ENCODE results near the gene ZNF341. TPM values are rescaled to one million over a fixed set of nuclear protein-coding genes. Genes with fewer than 3 reads are reported as not detected.

Gene ZNF341
- total and polyA plus RNA-seq, 2 experiments from 2014 or later = 4.3 to 6.1 TPM

DNA sequence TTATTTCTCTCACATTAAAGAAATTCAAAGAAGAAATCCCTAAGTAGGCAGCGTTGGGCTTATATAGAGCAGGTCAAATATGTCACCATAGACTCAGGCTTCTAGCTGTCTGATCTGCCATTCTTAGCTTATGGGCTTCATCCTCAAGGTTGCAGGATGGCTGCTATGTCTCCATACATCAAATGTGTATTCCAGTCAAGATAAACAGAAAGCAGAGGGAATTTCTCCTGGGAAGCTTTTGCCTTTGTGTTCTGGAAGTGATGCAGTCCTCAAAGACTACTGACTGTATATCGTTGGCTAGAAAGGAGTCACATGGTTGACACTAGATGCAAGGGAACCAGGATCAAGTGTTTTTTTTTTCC is 36.0 kb downstream of the ZNF341 start:
- Mint-ChIP-seq H3K9me3 (no peaks in the 10 kb centered on the region), H3K4me1 (peaks cover 6% of the 10 kb centered on the region), H3K27ac (no peak overlapping the region), H3K4me3 (no peak overlapping the region), H3K27me3 (ENCODE audit: insufficient read depth, low read depth, poor library complexity) (peaks cover 5% of the 10 kb centered on the region), H3K36me3 (ENCODE audit: low read depth) (0 out of 3 replicates have a peak, but pooled peaks cover 3% of the 10 kb centered on the region)
- no peak overlapping the region for H3K27ac ChIP-seq (ENCODE audit: low read depth)
- no peak overlapping the region for H3K4me2 ChIP-seq
- H3K27me3 ChIP-seq (ENCODE audit: insufficient read depth) = no peaks in the 10 kb centered on the region
- H3K79me2 ChIP-seq (replicated peaks; ENCODE audit: insufficient read depth) = no peaks in the 10 kb centered on the region
- DNase-seq (ENCODE audit: low spot score) (no peak), ATAC-seq (no peak)
- H2AFZ ChIP-seq = no peak overlapping the region
- no peak overlapping the region for H3K4me3 ChIP-seq
- H4K20me1 ChIP-seq (replicated peaks; ENCODE audit: insufficient read depth) = no peaks in the 10 kb centered on the region
- TF ChIP-seq ZNF114 (CRISPR knock-in tag; IDR thresholded peaks at IDR 0.05) (no peak), EZH2phosphoT487 (IDR thresholded peaks at IDR 0.05; ENCODE audit: unreplicated experiment) (no peak), ZNF331 (CRISPR knock-in tag; IDR thresholded peaks at IDR 0.05; ENCODE audit: low read depth) (no peak), NANOG (IDR thresholded peaks at IDR 0.05; ENCODE audit: borderline replicate concordance) (no peak), JUNB (IDR thresholded peaks at IDR 0.05; ENCODE audit: unreplicated experiment) (no peak), POLR2AphosphoS5 (IDR thresholded peaks at IDR 0.05; ENCODE audit: low read depth) (no peak), STAT1 (IDR thresholded peaks at IDR 0.05; ENCODE audit: unreplicated experiment) (no peak), EZH2 (IDR thresholded peaks at IDR 0.05; ENCODE audit: low read depth, unreplicated experiment) (no peak), CREB1 (CRISPR knock-in tag; IDR thresholded peaks at IDR 0.05; ENCODE audit: low read depth) (no peak)
- TF ChIP-seq, protein P1, sequence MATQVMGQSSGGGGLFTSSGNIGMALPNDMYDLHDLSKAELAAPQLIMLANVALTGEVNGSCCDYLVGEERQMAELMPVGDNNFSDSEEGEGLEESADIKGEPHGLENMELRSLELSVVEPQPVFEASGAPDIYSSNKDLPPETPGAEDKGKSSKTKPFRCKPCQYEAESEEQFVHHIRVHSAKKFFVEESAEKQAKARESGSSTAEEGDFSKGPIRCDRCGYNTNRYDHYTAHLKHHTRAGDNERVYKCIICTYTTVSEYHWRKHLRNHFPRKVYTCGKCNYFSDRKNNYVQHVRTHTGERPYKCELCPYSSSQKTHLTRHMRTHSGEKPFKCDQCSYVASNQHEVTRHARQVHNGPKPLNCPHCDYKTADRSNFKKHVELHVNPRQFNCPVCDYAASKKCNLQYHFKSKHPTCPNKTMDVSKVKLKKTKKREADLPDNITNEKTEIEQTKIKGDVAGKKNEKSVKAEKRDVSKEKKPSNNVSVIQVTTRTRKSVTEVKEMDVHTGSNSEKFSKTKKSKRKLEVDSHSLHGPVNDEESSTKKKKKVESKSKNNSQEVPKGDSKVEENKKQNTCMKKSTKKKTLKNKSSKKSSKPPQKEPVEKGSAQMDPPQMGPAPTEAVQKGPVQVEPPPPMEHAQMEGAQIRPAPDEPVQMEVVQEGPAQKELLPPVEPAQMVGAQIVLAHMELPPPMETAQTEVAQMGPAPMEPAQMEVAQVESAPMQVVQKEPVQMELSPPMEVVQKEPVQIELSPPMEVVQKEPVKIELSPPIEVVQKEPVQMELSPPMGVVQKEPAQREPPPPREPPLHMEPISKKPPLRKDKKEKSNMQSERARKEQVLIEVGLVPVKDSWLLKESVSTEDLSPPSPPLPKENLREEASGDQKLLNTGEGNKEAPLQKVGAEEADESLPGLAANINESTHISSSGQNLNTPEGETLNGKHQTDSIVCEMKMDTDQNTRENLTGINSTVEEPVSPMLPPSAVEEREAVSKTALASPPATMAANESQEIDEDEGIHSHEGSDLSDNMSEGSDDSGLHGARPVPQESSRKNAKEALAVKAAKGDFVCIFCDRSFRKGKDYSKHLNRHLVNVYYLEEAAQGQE (IDR thresholded peaks at IDR 0.05; ENCODE audit: unreplicated experiment) = no peak
- TF ChIP-seq, protein P2, sequence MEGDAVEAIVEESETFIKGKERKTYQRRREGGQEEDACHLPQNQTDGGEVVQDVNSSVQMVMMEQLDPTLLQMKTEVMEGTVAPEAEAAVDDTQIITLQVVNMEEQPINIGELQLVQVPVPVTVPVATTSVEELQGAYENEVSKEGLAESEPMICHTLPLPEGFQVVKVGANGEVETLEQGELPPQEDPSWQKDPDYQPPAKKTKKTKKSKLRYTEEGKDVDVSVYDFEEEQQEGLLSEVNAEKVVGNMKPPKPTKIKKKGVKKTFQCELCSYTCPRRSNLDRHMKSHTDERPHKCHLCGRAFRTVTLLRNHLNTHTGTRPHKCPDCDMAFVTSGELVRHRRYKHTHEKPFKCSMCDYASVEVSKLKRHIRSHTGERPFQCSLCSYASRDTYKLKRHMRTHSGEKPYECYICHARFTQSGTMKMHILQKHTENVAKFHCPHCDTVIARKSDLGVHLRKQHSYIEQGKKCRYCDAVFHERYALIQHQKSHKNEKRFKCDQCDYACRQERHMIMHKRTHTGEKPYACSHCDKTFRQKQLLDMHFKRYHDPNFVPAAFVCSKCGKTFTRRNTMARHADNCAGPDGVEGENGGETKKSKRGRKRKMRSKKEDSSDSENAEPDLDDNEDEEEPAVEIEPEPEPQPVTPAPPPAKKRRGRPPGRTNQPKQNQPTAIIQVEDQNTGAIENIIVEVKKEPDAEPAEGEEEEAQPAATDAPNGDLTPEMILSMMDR (conservative IDR thresholded peaks at IDR 0.05; ENCODE audit: low read depth in 2 of 2) = no peak
- TF ChIP-seq, protein P3, sequence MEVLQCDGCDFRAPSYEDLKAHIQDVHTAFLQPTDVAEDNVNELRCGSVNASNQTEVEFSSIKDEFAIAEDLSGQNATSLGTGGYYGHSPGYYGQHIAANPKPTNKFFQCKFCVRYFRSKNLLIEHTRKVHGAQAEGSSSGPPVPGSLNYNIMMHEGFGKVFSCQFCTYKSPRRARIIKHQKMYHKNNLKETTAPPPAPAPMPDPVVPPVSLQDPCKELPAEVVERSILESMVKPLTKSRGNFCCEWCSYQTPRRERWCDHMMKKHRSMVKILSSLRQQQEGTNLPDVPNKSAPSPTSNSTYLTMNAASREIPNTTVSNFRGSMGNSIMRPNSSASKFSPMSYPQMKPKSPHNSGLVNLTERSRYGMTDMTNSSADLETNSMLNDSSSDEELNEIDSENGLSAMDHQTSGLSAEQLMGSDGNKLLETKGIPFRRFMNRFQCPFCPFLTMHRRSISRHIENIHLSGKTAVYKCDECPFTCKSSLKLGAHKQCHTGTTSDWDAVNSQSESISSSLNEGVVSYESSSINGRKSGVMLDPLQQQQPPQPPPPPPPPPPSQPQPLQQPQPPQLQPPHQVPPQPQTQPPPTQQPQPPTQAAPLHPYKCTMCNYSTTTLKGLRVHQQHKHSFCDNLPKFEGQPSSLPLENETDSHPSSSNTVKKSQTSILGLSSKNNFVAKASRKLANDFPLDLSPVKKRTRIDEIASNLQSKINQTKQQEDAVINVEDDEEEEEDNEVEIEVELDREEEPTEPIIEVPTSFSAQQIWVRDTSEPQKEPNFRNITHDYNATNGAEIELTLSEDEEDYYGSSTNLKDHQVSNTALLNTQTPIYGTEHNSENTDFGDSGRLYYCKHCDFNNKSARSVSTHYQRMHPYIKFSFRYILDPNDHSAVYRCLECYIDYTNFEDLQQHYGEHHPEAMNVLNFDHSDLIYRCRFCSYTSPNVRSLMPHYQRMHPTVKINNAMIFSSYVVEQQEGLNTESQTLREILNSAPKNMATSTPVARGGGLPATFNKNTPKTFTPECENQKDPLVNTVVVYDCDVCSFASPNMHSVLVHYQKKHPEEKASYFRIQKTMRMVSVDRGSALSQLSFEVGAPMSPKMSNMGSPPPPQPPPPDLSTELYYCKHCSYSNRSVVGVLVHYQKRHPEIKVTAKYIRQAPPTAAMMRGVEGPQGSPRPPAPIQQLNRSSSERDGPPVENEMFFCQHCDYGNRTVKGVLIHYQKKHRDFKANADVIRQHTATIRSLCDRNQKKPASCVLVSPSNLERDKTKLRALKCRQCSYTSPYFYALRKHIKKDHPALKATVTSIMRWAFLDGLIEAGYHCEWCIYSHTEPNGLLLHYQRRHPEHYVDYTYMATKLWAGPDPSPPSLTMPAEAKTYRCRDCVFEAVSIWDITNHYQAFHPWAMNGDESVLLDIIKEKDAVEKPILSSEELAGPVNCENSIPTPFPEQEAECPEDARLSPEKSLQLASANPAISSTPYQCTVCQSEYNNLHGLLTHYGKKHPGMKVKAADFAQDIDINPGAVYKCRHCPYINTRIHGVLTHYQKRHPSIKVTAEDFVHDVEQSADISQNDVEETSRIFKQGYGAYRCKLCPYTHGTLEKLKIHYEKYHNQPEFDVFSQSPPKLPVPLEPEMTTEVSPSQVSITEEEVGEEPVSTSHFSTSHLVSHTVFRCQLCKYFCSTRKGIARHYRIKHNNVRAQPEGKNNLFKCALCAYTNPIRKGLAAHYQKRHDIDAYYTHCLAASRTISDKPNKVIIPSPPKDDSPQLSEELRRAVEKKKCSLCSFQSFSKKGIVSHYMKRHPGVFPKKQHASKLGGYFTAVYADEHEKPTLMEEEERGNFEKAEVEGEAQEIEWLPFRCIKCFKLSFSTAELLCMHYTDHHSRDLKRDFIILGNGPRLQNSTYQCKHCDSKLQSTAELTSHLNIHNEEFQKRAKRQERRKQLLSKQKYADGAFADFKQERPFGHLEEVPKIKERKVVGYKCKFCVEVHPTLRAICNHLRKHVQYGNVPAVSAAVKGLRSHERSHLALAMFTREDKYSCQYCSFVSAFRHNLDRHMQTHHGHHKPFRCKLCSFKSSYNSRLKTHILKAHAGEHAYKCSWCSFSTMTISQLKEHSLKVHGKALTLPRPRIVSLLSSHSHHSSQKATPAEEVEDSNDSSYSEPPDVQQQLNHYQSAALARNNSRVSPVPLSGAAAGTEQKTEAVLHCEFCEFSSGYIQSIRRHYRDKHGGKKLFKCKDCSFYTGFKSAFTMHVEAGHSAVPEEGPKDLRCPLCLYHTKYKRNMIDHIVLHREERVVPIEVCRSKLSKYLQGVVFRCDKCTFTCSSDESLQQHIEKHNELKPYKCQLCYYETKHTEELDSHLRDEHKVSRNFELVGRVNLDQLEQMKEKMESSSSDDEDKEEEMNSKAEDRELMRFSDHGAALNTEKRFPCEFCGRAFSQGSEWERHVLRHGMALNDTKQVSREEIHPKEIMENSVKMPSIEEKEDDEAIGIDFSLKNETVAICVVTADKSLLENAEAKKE (CRISPR knock-in tag; IDR thresholded peaks at IDR 0.05) = no peak
- TF ChIP-seq, protein P4, sequence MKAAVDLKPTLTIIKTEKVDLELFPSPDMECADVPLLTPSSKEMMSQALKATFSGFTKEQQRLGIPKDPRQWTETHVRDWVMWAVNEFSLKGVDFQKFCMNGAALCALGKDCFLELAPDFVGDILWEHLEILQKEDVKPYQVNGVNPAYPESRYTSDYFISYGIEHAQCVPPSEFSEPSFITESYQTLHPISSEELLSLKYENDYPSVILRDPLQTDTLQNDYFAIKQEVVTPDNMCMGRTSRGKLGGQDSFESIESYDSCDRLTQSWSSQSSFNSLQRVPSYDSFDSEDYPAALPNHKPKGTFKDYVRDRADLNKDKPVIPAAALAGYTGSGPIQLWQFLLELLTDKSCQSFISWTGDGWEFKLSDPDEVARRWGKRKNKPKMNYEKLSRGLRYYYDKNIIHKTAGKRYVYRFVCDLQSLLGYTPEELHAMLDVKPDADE (IDR thresholded peaks at IDR 0.05) = no peak
- no peaks in the 10 kb centered on the region for H3K9me2 ChIP-seq (ENCODE audit: insufficient read depth)
- H3F3A ChIP-seq (replicated peaks; ENCODE audit: low read depth) = no peaks in the 10 kb centered on the region
- H3K36me3 ChIP-seq (ENCODE audit: insufficient read depth) = no peaks in the 10 kb centered on the region
- H3K4me1 ChIP-seq (ENCODE audit: insufficient read depth) = no peaks in the 10 kb centered on the region

All from GM23338 (cell line).